GM12878 (cell line): ENCODE data around the gene KLC3.

ENCODE experiments used
- BMI1 ChIP-seq: fragments of 450-650 bp; IDR thresholded peaks from 2 replicates; pipeline ENCODE4 v1.6.1; 2016; ENCODE audit warnings: mild to moderate bottlenecking, moderate library complexity, borderline replicate concordance
- BRCA1 ChIP-seq: IDR thresholded peaks from 2 replicates; pipeline ENCODE4 v1.6.1; 2011; ENCODE audit warnings: low read depth, low read length, improper control_type of control experiment
- CBFB ChIP-seq: IDR thresholded peaks from 2 replicates; pipeline ENCODE4 v1.6.1; 2016; ENCODE audit warnings: antibody characterized with exemption, low read depth
- CTCF ChIP-seq, 3 experiments: IDR thresholded peaks in 2 of 3; conservative IDR thresholded peaks in 1 of 3; 2 replicates each; pipeline ENCODE4 v1.5.1; 2011; ENCODE audit warnings: low read depth in 3 of 3, low read length in 3 of 3, mild to moderate bottlenecking in 3 of 3, control low read depth in 2 of 3, moderate library complexity in 2 of 3, inconsistent platforms in 1 of 3, mixed read lengths in 1 of 3; ENCODE audit not compliant: control insufficient read depth in 2 of 3, insufficient read depth in 1 of 3; ENCODE audit errors: extremely low read depth in 1 of 3
- EP300 ChIP-seq, 2 experiments: fragments of 150-350 bp in 1 of 2; IDR thresholded peaks; 2 replicates each; pipeline ENCODE4 v1.6.1; 2011 to 2012; ENCODE audit warnings: low read depth in 2 of 2, low read length in 2 of 2, borderline replicate concordance in 1 of 2, improper control_type of control experiment in 1 of 2, inconsistent platforms in 1 of 2; ENCODE audit not compliant: control insufficient read depth in 1 of 2
- MAX ChIP-seq: IDR thresholded peaks from 2 replicates; pipeline ENCODE4 v1.6.1; 2012; ENCODE audit warnings: low read depth, low read length, improper control_type of control experiment
- NFYB ChIP-seq: IDR thresholded peaks from 2 replicates; pipeline ENCODE4 v1.6.1; 2011; ENCODE audit warnings: low read depth, mild to moderate bottlenecking, low read length, improper control_type of control experiment, moderate library complexity; ENCODE audit not compliant: insufficient read depth
- NRF1 ChIP-seq: conservative IDR thresholded peaks from 2 replicates; pipeline ENCODE4 v1.6.1; 2011; ENCODE audit warnings: mild to moderate bottlenecking, low read depth, low read length, improper control_type of control experiment
- POLR2A ChIP-seq: IDR thresholded peaks from 2 replicates; pipeline ENCODE4 v1.6.1; 2011; ENCODE audit warnings: low read depth, mild to moderate bottlenecking, low read length
- SMC3 ChIP-seq: IDR thresholded peaks from 2 replicates; pipeline ENCODE4 v1.6.1; 2011; ENCODE audit warnings: low read length, improper control_type of control experiment, borderline replicate concordance
- TAF1 ChIP-seq: IDR thresholded peaks from 2 replicates; pipeline ENCODE4 v1.6.1; 2011; ENCODE audit warnings: mild to moderate bottlenecking, low read depth, low read length, borderline replicate concordance
- USF2 ChIP-seq: IDR thresholded peaks from 2 replicates; pipeline ENCODE4 v1.6.1; 2011; ENCODE audit warnings: low read depth, low read length, improper control_type of control experiment, borderline replicate concordance

GRCh38 chr19:45294291-45295029, 46.1 kb upstream of the KLC3 start:
- no peak for TF ChIP-seq MAX
- TF ChIP-seq BRCA1: no peak
- TF ChIP-seq POLR2A: no peak
- TF ChIP-seq BMI1: no peak
- no peak for TF ChIP-seq EP300 (IDR thresholded peaks at IDR 0.05; ENCODE audit: borderline replicate concordance in 1 of 2, control insufficient read depth in 1 of 2, low read depth in 2 of 2, low read length in 2 of 2)
- TF ChIP-seq TAF1: no peak
- no peak for TF ChIP-seq NFYB
- no peak for TF ChIP-seq CTCF (IDR thresholded peaks at IDR 0.05 in 2 of 3, conservative IDR thresholded peaks at IDR 0.05 in 1 of 3; ENCODE audit: control insufficient read depth in 2 of 3, extremely low read depth in 1 of 3, insufficient read depth in 1 of 3, low read depth in 3 of 3, low read length in 3 of 3)
- TF ChIP-seq NRF1: no peak
- TF ChIP-seq USF2: no peak
- no peak for TF ChIP-seq CBFB
- no peak for TF ChIP-seq SMC3
